GM12878 (cell line): ENCODE measurements around the gene IL32. TPM values are rescaled to one million over a fixed set of nuclear protein-coding genes. Genes with fewer than 3 reads are reported as not detected.

ENCODE experiments used
- ATAC-seq: fragments of 200-7000 bp; cut with Tn5 transposase; 3 replicates; pipeline ENCODE4 v1.9.1; 2020; ENCODE audit warnings: mild to moderate bottlenecking, moderate library complexity
- BruUV-seq: library from RNA; stranded (reverse); fragments of 400-500 nt; replicated peaks from 2 replicates; lab custom pipeline; 2021; lab: Mats Ljungman, UMichigan
- CTCF ChIA-PET: fragments of 300-600 bp; sonication (Branson Sonifier 250); formaldehyde crosslinking; extraction: SDS; loops from one replicate; lab custom pipeline; 2021; ENCODE audit warnings: inconsistent platforms; lab: Yijun Ruan, JAX
- POLR2A ChIA-PET: fragments of 350-600 bp; formaldehyde crosslinking; extraction: SDS; loops from one replicate; lab custom pipeline; 2021; ENCODE audit warnings: inconsistent platforms; lab: Charles Lee
- RAD21 ChIA-PET: fragments of 300-600 bp; sonication (Branson Sonifier 250); formaldehyde crosslinking; loops from one replicate; lab custom pipeline; 2023; ENCODE audit warnings: antibody characterized with exemption; ENCODE audit not compliant: unreplicated experiment; lab: Charles Lee
- SMC1A ChIA-PET: fragments of 300-600 bp; sonication (Branson Sonifier 250); formaldehyde crosslinking; loops from one replicate; lab custom pipeline; 2023; ENCODE audit not compliant: unreplicated experiment, uncharacterized antibody; lab: Charles Lee
- DNase-seq: peaks from one replicate; pipeline ENCODE4 v3.0.0-alpha.2; 2011; ENCODE audit warnings: low read depth, low spot score
- FAIRE-seq: peaks from 3 replicates; lab custom pipeline; 2011; peaks lifted over from hg19 to GRCh38; lab: Jason Lieb, UNC
- H2AFZ ChIP-seq: 2 replicates; pipeline ENCODE4 v1.6.0; 2011; ENCODE audit warnings: low read depth, low read length, control low read depth; ENCODE audit not compliant: control insufficient read depth
- H3K27ac ChIP-seq: 2 replicates; pipeline ENCODE4 v1.5.1; 2011; ENCODE audit warnings: control low read depth; ENCODE audit not compliant: control insufficient read depth, insufficient read depth
- H3K27me3 ChIP-seq, 2 experiments: replicated peaks in 1 of 2; 2 replicates each; pipeline versions ENCODE4 v1.6.0 to v1.6.1; 2011; ENCODE audit warnings: low read length in 1 of 2; ENCODE audit not compliant: control insufficient read depth in 2 of 2, insufficient read depth in 2 of 2
- H3K36me3 ChIP-seq, 2 experiments: 2 replicates each; pipeline ENCODE4 v1.5.1; 2011; ENCODE audit warnings: low read length in 1 of 2; ENCODE audit not compliant: control insufficient read depth in 2 of 2, insufficient read depth in 2 of 2
- H3K4me1 ChIP-seq: 2 replicates; pipeline ENCODE4 v1.6.1; 2011; ENCODE audit warnings: mild to moderate bottlenecking, low read length, moderate library complexity, mixed read lengths; ENCODE audit not compliant: control insufficient read depth, insufficient read depth
- H3K4me2 ChIP-seq: 2 replicates; pipeline ENCODE4 v1.6.0; 2011; ENCODE audit warnings: control low read depth; ENCODE audit not compliant: control insufficient read depth, insufficient read depth
- H3K4me3 ChIP-seq: fragments of 200-600 bp; sonication (generic); 2 replicates; pipeline ENCODE4 v1.5.1; 2016
- H3K79me2 ChIP-seq: 2 replicates; pipeline ENCODE4 v1.6.0; 2011; ENCODE audit warnings: low read length; ENCODE audit not compliant: control insufficient read depth, insufficient read depth
- H3K9ac ChIP-seq: 2 replicates; pipeline ENCODE4 v1.8.0; 2011; ENCODE audit warnings: low read length, control low read depth, mixed read lengths; ENCODE audit not compliant: control insufficient read depth, insufficient read depth
- H3K9me3 ChIP-seq: replicated peaks from 3 replicates; pipeline ENCODE4 v1.5.1; 2011; ENCODE audit warnings: mild to moderate bottlenecking, low read length; ENCODE audit not compliant: control insufficient read depth, insufficient read depth
- H4K20me1 ChIP-seq: 2 replicates; pipeline ENCODE4 v1.6.0; 2011; ENCODE audit not compliant: control insufficient read depth, insufficient read depth
- ATF7 ChIP-seq: fragments of 450-650 bp; IDR thresholded peaks from 2 replicates; pipeline ENCODE4 v1.6.1; 2016; ENCODE audit warnings: low read depth, mild to moderate bottlenecking
- GATAD2B ChIP-seq: fragments of 450-650 bp; conservative IDR thresholded peaks from 2 replicates; pipeline ENCODE4 v1.6.1; 2017; ENCODE audit warnings: low read depth, mild to moderate bottlenecking, moderate library complexity
- HDGF ChIP-seq: fragments of 450-650 bp; IDR thresholded peaks from 2 replicates; pipeline ENCODE4 v1.6.1; 2016; ENCODE audit warnings: antibody characterized with exemption
- NFIC ChIP-seq: IDR thresholded peaks from 2 replicates; pipeline ENCODE4 v1.6.1; 2012; ENCODE audit warnings: low read depth, mild to moderate bottlenecking, inconsistent platforms, low read length, moderate library complexity
- NFYB ChIP-seq: IDR thresholded peaks from 2 replicates; pipeline ENCODE4 v1.6.1; 2011; ENCODE audit warnings: low read depth, mild to moderate bottlenecking, low read length, improper control_type of control experiment, moderate library complexity; ENCODE audit not compliant: insufficient read depth
- NR2C2 ChIP-seq: IDR thresholded peaks from 2 replicates; pipeline ENCODE4 v1.6.1; 2011; ENCODE audit warnings: borderline replicate concordance, low read depth; ENCODE audit not compliant: control insufficient read depth, insufficient read length
- POLR2AphosphoS5 ChIP-seq: IDR thresholded peaks from 2 replicates; pipeline ENCODE4 v1.6.1; 2011; ENCODE audit warnings: mild to moderate bottlenecking, low read length, inconsistent platforms
- POU2F2 ChIP-seq: IDR thresholded peaks from 3 replicates; pipeline ENCODE4 v1.6.1; 2011; ENCODE audit warnings: low read depth, mild to moderate bottlenecking, low read length, borderline replicate concordance
- RAD51 ChIP-seq: fragments of 450-650 bp; IDR thresholded peaks from 2 replicates; pipeline ENCODE4 v1.6.1; 2016; ENCODE audit warnings: moderate library complexity, mild to moderate bottlenecking, inconsistent platforms
- SUZ12 ChIP-seq: fragments of 200-600 bp; sonication (generic); IDR thresholded peaks from one replicate; pipeline ENCODE4 v1.6.1; 2018; ENCODE audit warnings: antibody characterized with exemption, mild to moderate bottlenecking; ENCODE audit not compliant: unreplicated experiment
- ZNF217 ChIP-seq: fragments of 450-650 bp; IDR thresholded peaks from 2 replicates; pipeline ENCODE4 v1.6.1; 2017; ENCODE audit warnings: antibody characterized with exemption, mild to moderate bottlenecking
- WGBS: methylation state at CpG from one replicate; pipeline ENCODE4 v1.1.6; 2016; ENCODE audit warnings: low lambda C conversion rate; ENCODE audit not compliant: insufficient replicate concordance, insufficient coverage; ENCODE audit errors: missing lambda C conversion rate; 5-methylcytosine and 5-hydroxymethylcytosine counted together
- in situ Hi-C: fragments of 300-500 bp; cut with MboI; formaldehyde crosslinking; loops from 9 replicates; pipeline ENCODE4 v1.14.3; 2018; ENCODE audit warnings: mixed read lengths
- intact Hi-C: fragments of 100-400 bp; cut with micrococcal nuclease; formaldehyde crosslinking; loops from one replicate; pipeline ENCODE4 v1.14.2; 2022; ENCODE audit not compliant: unreplicated experiment
- polyA plus RNA-seq, 11 experiments: library from polyadenylated mRNA; depleted of rRNA in 4 of 11; unstranded in 6 of 11; stranded (reverse) in 5 of 11; fragments of >200 nt; fragmentation: Nextera tagmentation in 4 of 11; fragmentation: Illumina TruSeq in 1 of 11; extraction: Ambion mirVana in 4 of 11; extraction: Trizol in 1 of 11; gene quantifications; 1 replicate in 1 of 11; 2 replicates in 10 of 11; pipeline versions ENCODE4 v1.2.1 to v1.2.3, GENCODE V29; 2011 to 2016; ENCODE audit warnings: inconsistent platforms in 2 of 11, missing spikeins in 2 of 11, low read depth in 1 of 11
- total RNA-seq, 4 experiments: library from RNA; depleted of rRNA in 3 of 4; stranded (reverse); fragments of >200 nt in 3 of 4; fragmentation: Illumina TruSeq in 1 of 4; extraction: Trizol in 1 of 4; gene quantifications; 2 replicates each; pipeline versions ENCODE4 v1.2.1 to v1.2.3, GENCODE V29; 2013 to 2021
- TF ChIP-seq, protein P1 (sequence below): fragments of 450-650 bp; IDR thresholded peaks from 2 replicates; pipeline ENCODE4 v1.6.1; 2017; ENCODE audit warnings: mild to moderate bottlenecking, moderate library complexity

IL32 gene
- total and polyA plus RNA-seq, 10 of the 15 experiments (the other 5 are each of a cell fraction or from before 2014, with no cell fraction given), result 27.0 to 122 (median 55.8) TPM

DNA sequence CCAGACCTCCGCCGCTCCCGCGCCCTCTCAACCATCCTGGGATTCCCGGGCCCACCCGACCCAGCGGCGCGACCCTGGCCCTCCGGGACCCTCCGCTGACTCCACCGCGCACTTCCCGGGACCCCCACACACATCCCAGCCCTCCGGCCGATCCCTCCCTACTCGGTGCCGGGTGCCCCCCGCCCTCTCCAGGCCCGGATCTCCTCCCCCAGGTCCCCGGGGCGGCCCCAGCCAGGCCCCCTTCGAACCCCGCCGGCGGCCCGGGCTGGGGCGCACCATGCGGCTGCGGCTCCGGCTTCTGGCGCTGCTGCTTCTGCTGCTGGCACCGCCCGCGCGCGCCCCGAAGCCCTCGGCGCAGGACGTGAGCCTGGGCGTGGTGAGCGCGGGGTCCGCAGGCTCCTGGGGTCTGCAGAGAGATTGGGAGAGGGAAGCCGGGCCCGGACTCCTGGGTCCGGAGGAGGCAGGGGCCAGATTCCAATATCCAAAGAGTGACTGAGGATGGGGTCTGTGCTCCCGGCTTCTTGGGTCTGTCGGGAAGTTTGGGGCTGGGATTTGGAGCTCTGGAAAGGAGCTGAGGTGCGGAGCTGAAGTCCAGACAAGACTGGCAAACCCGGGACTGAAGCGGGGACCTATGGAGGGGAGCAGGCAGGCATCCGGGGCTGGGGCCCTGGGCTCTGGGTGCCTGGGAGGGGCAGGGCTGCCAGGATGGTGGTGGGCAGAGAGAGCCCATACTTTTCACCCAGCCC is 18.6 kb upstream of the IL32 start:
- no peaks in the 10 kb centered on the region for H3K9me3 ChIP-seq
- TF ChIP-seq NFYB (no peak), SUZ12 (peak; percentile 98)
- H3K36me3 ChIP-seq, result no peaks in the 10 kb centered on the region
- H3K27me3 ChIP-seq, result no peaks in the 10 kb centered on the region; a peak in 2 of 4 replicates
- ChIA-PET SMC1A (no interaction called here), POLR2A (no interaction called here), CTCF (interaction anchor here (3.7 to 5.6 kb wide), 3 partner anchors 12 to 18 kb away, joined by 18 to 28 read pairs (median 23); no protein-coding TSS in a partner anchor), RAD21 (interaction anchor here (0.7 kb wide), 1 partner anchor 212 kb away, joined by 3 read pairs; no protein-coding TSS in a partner anchor)
- FAIRE-seq, result no peak
- H3K9ac ChIP-seq, result no peak overlapping the region
- intact Hi-C loops, result no loop called here
- no peak; the same call in 2 of the 3 replicates for ATAC-seq
- no peaks in the 10 kb centered on the region for H4K20me1 ChIP-seq
- peak overlapping the region; percentile 96 for H3K4me2 ChIP-seq
- no TSS peak for BruUV-seq
- H3K27ac ChIP-seq, result no peak overlapping the region
- H2AFZ ChIP-seq, result no peak overlapping the region
- no peak overlapping the region; the same call in 1 of the 2 replicates for H3K4me3 ChIP-seq
- H3K79me2 ChIP-seq, result no peaks in the 10 kb centered on the region
- 2% methylated on average over 41 of the region's 54 CpGs for WGBS
- DNase-seq, result no peak
- peaks cover 2% of the 10 kb centered on the region; the same call in 1 of the 2 replicates for H3K4me1 ChIP-seq
- in situ Hi-C loops, result no loop called here

DNA sequence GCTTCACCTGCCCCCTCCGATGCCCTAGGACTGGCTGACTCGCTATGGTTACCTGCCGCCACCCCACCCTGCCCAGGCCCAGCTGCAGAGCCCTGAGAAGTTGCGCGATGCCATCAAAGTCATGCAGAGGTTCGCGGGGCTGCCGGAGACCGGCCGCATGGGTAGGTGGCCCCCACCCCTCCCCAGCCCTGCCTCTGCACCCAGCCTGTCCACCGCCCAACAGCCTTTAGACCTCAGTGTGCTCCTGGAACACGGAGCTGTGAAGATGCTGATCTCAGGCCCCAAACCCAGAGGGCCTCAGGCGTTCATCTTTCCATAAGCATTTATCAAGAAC is 18.1 kb upstream of the IL32 start:
- DNase-seq (no peak), FAIRE-seq (no peak), ATAC-seq (no peak)
- ChIA-PET CTCF (interaction anchor here (1.2 to 5.6 kb wide), 5 partner anchors 12 to 103 kb away, joined by 3 to 28 read pairs (median 18); no protein-coding TSS in a partner anchor), POLR2A (interaction anchor here (0.7 kb wide), 1 partner anchor 24 kb away, joined by 3 read pairs; no protein-coding TSS in a partner anchor), SMC1A (interaction anchor here (1.1 kb wide), 1 partner anchor 12 kb away, joined by 4 read pairs; no protein-coding TSS in a partner anchor), RAD21 (interaction anchor here (0.7 to 1.2 kb wide), 2 partner anchors 14 to 212 kb away, joined by 3 to 4 read pairs; no protein-coding TSS in a partner anchor)
- Histone ChIP-seq H3K9ac (no peak overlapping the region), H3K4me1 (peaks cover 2% of the 10 kb centered on the region; the same call in 1 of the 2 replicates), H3K4me2 (no peak overlapping the region), H4K20me1 (no peaks in the 10 kb centered on the region), H3K4me3 (no peak overlapping the region), H3K79me2 (no peaks in the 10 kb centered on the region), H3K9me3 (no peaks in the 10 kb centered on the region), H3K27me3 (no peaks in the 10 kb centered on the region; a peak in 2 of 4 replicates), H2AFZ (no peak overlapping the region), H3K36me3 (no peaks in the 10 kb centered on the region), H3K27ac (no peak overlapping the region)
- no TSS peak for BruUV-seq
- in situ Hi-C loops, result no loop called here
- 56% methylated on average over 6 of the region's 13 CpGs for WGBS
- intact Hi-C loops, result no loop called here
- TF ChIP-seq POLR2AphosphoS5 (no peak), ATF7 (no peak), NR2C2 (no peak), POU2F2 (no peak), NFIC (no peak), ZNF217 (no peak), NFYB (no peak), HDGF (no peak), RAD51 (no peak), GATAD2B (no peak)
- TF ChIP-seq, protein P1, sequence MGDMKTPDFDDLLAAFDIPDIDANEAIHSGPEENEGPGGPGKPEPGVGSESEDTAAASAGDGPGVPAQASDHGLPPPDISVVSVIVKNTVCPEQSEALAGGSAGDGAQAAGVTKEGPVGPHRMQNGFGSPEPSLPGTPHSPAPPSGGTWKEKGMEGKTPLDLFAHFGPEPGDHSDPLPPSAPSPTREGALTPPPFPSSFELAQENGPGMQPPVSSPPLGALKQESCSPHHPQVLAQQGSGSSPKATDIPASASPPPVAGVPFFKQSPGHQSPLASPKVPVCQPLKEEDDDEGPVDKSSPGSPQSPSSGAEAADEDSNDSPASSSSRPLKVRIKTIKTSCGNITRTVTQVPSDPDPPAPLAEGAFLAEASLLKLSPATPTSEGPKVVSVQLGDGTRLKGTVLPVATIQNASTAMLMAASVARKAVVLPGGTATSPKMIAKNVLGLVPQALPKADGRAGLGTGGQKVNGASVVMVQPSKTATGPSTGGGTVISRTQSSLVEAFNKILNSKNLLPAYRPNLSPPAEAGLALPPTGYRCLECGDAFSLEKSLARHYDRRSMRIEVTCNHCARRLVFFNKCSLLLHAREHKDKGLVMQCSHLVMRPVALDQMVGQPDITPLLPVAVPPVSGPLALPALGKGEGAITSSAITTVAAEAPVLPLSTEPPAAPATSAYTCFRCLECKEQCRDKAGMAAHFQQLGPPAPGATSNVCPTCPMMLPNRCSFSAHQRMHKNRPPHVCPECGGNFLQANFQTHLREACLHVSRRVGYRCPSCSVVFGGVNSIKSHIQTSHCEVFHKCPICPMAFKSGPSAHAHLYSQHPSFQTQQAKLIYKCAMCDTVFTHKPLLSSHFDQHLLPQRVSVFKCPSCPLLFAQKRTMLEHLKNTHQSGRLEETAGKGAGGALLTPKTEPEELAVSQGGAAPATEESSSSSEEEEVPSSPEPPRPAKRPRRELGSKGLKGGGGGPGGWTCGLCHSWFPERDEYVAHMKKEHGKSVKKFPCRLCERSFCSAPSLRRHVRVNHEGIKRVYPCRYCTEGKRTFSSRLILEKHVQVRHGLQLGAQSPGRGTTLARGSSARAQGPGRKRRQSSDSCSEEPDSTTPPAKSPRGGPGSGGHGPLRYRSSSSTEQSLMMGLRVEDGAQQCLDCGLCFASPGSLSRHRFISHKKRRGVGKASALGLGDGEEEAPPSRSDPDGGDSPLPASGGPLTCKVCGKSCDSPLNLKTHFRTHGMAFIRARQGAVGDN, result no peak
